Measurements from ENCODE around the gene TANC1.

Gene TANC1

DNA sequence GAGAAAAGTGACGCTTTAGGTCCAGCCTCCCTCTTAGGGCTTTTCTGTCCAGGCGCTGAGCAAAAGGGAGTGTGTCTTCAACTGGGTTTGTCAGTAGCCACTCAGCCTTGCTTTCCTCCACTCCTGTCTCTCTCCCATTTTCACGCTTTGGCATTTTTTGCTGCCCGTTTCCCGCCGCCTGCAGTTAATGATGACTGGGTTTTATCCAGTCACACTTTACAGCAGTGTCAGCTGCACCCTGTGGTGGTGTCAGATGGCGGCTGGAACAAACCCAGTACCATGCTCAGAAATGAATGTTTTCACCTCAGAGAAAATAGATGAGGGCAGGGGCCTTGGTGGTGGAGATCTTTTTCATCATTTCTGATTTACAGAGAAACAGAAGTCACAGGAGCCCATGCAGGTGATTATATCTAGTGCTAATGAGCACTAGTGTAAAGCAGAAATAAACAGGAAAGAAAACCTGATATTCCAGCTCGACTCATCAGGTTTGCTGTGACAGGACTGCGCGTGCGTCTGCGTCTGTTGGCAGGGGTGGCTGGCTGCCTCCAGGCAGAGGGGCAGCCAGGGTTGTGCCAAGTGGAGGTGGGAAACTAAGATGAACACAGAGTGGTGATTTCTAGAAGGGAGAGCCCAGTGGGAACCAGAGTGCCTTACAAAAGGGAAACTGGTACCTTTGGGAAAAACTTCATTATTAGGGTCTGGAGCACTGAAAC, 139.9 kb downstream of the TANC1 start:
- H3K36me3 ChIP-seq (ENCODE audit: control insufficient read depth, insufficient read depth, low read length), result no peaks in the 10 kb centered on the region
- H3K27me3 ChIP-seq (ENCODE audit: control insufficient read depth, insufficient read depth, low read length), result no peaks in the 10 kb centered on the region
- H3K9ac ChIP-seq (ENCODE audit: low read length), result no peak overlapping the region
- H3K9me3 ChIP-seq (ENCODE audit: control insufficient read depth, low read length), result no peaks in the 10 kb centered on the region
- no peak overlapping the region for H3K4me3 ChIP-seq (ENCODE audit: low read length)
- no peaks in the 10 kb centered on the region for H3K4me1 ChIP-seq (ENCODE audit: control insufficient read depth, insufficient read depth, low read length)

DNA sequence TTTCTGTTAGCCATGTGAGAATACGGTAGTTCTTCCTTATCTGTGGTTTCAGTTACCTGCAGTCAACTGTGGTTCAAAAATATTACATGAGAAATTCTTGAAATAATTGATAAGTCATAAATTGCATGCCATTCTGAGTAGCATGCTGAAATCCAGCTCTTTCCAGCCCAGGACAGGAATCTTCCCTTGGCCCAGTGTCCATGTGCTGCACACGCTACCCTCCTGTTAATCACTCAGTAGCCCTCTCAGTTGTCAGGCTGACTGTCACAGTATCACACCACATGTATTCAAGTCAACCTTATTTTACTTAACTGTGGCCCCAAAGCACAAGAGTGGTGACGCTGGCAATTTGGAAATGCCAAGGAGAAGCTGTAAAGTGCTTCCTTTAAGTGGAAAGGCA, 141.1 kb downstream of the TANC1 start:
- Histone ChIP-seq H3K36me3 (ENCODE audit: control insufficient read depth, insufficient read depth, low read length) (no peaks in the 10 kb centered on the region), H3K4me1 (ENCODE audit: control insufficient read depth, insufficient read depth, low read length) (no peaks in the 10 kb centered on the region)

DNA sequence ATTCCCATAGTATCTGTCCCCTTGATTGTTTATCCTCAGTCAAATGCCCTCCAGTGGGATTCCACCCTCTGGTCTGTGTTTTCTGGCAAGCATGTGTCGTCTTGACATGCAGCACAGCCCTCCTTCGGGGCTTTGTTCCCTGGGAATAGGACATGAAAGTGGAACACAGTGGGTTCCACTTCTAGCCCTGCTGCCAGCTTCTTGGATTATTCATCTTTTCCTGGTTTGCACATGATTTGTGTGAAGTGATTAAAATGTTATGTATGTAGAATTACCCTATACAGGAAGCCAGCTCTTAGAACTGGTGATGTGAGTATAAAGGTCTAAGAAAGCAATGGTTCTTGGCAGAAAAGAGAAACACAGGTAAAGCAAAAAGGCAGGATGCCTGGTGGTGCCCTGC, 142.3 kb downstream of the TANC1 start:
- Histone ChIP-seq H3K27me3 (ENCODE audit: control insufficient read depth, insufficient read depth, low read length) (no peaks in the 10 kb centered on the region), H3K9me3 (ENCODE audit: control insufficient read depth, low read length) (no peaks in the 10 kb centered on the region), H3K4me3 (ENCODE audit: low read length) (no peak overlapping the region), H3K36me3 (ENCODE audit: control insufficient read depth, insufficient read depth, low read length) (no peaks in the 10 kb centered on the region), H3K4me1 (ENCODE audit: control insufficient read depth, insufficient read depth, low read length) (no peaks in the 10 kb centered on the region), H3K9ac (ENCODE audit: low read length) (no peak overlapping the region)

More for the DNA sequence above, 141.1 kb downstream of the TANC1 start:
- Histone ChIP-seq H3K4me3 (ENCODE audit: low read length) (no peak overlapping the region), H3K9ac (ENCODE audit: low read length) (no peak overlapping the region), H3K27me3 (ENCODE audit: control insufficient read depth, insufficient read depth, low read length) (no peaks in the 10 kb centered on the region), H3K9me3 (ENCODE audit: control insufficient read depth, low read length) (no peaks in the 10 kb centered on the region)

DNA sequence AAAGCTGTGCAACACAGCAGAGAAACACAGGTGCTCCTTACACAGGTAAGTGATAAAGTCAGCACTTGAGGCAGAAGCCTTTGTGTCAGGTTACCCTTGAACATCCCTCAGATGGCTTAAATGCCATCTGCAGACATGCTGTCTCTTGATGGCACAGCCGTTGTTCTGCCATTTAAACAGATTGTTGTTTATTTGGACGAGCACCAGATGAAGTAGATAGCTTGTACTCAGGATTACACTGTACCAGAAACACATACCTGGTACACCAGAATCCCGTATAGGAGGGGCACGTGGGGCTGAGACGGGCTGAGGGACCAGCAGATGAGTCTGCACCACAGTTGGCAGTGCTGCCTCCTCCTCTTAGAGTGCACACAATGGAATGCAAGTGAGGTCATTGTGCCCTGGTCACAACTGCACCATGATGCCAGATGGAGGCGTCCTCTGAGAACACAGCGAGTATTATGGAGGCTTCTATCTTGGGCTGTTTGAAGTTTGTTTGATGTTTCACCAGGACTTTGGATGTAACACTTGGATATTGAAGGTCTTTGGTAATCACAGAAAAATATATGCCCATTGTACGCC, 143.0 kb downstream of the TANC1 start:
- Histone ChIP-seq H3K9me3 (ENCODE audit: control insufficient read depth, low read length) (no peaks in the 10 kb centered on the region), H3K27me3 (ENCODE audit: control insufficient read depth, insufficient read depth, low read length) (no peaks in the 10 kb centered on the region), H3K4me1 (ENCODE audit: control insufficient read depth, insufficient read depth, low read length) (no peaks in the 10 kb centered on the region), H3K9ac (ENCODE audit: low read length) (no peak overlapping the region), H3K4me3 (ENCODE audit: low read length) (no peak overlapping the region), H3K36me3 (ENCODE audit: control insufficient read depth, insufficient read depth, low read length) (no peaks in the 10 kb centered on the region)

DNA sequence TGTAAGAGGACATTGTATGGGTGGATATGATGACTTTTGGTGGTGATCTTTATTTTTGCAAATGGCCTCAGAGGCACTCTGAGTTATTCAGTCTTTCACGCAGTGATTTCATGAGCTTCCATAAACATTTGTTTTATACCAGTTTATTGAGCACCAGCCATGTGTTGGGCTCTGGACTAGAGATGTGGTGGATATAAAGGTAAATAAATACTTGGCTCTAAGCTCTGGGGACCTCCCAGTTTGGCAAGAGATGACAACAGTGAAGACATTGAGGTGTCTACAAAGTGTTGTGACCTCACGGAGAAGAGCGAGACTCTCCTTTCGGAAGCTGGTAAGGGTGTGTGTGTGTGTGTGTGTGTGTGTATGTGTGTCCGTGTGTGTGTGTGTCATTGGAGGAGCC, 146.4 kb downstream of the TANC1 start:
- no peak overlapping the region for H3K9ac ChIP-seq (ENCODE audit: low read length)
- H3K9me3 ChIP-seq (ENCODE audit: control insufficient read depth, low read length), result no peaks in the 10 kb centered on the region
- H3K36me3 ChIP-seq (ENCODE audit: control insufficient read depth, insufficient read depth, low read length), result no peaks in the 10 kb centered on the region
- no peak overlapping the region for H3K4me3 ChIP-seq (ENCODE audit: low read length)
- no peaks in the 10 kb centered on the region for H3K4me1 ChIP-seq (ENCODE audit: control insufficient read depth, insufficient read depth, low read length)
- H3K27me3 ChIP-seq (ENCODE audit: control insufficient read depth, insufficient read depth, low read length), result no peaks in the 10 kb centered on the region

DNA sequence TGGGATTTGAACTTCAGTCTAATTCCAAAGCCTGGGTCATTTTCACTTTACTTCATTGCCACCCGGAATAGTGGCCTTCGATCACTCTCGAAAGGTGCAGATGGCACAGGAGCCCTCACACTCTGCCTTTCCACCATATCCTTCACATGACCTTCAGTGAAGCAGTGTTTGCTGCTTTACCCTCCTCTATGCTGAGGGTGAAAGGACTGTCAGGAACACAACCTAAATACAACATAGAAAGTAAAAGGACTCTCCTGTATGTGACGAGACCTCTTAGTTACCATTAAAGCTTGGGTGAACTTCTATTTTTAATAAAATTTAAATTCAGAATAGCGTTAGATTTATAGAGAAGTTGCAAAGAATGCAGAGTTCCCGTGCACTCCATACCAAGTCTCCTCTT, 148.5 kb downstream of the TANC1 start:
- no peaks in the 10 kb centered on the region for H3K36me3 ChIP-seq (ENCODE audit: control insufficient read depth, insufficient read depth, low read length)
- no peaks in the 10 kb centered on the region for H3K4me1 ChIP-seq (ENCODE audit: control insufficient read depth, insufficient read depth, low read length)
- no peaks in the 10 kb centered on the region for H3K9me3 ChIP-seq (ENCODE audit: control insufficient read depth, low read length)
- no peak overlapping the region for H3K9ac ChIP-seq (ENCODE audit: low read length)
- H3K4me3 ChIP-seq (ENCODE audit: low read length), result no peak overlapping the region
- no peaks in the 10 kb centered on the region for H3K27me3 ChIP-seq (ENCODE audit: control insufficient read depth, insufficient read depth, low read length)

DNA sequence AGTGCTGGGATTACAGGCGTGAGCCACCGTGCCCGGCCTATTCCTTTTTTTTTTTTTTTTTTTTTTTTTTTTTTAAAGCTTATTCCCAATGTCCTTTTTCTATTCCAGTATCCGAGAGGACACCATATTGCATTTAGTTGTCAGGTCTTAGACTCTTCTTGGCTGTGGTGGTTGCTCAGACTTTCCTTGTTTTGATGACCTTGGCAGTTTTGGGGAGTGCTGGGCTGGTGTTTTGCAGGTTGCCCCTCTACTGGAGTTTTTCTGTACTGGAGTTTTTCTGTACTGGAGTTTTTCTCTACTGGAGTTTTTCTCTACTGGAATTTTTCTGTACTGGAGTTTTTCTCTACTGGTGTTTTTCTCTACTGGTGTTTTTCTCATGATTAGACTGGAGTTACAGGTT, 149.2 kb downstream of the TANC1 start:
- Histone ChIP-seq H3K9ac (ENCODE audit: low read length) (no peak overlapping the region), H3K4me3 (ENCODE audit: low read length) (no peak overlapping the region), H3K9me3 (ENCODE audit: control insufficient read depth, low read length) (no peaks in the 10 kb centered on the region), H3K27me3 (ENCODE audit: control insufficient read depth, insufficient read depth, low read length) (no peaks in the 10 kb centered on the region), H3K36me3 (ENCODE audit: control insufficient read depth, insufficient read depth, low read length) (no peaks in the 10 kb centered on the region), H3K4me1 (ENCODE audit: control insufficient read depth, insufficient read depth, low read length) (no peaks in the 10 kb centered on the region)

DNA sequence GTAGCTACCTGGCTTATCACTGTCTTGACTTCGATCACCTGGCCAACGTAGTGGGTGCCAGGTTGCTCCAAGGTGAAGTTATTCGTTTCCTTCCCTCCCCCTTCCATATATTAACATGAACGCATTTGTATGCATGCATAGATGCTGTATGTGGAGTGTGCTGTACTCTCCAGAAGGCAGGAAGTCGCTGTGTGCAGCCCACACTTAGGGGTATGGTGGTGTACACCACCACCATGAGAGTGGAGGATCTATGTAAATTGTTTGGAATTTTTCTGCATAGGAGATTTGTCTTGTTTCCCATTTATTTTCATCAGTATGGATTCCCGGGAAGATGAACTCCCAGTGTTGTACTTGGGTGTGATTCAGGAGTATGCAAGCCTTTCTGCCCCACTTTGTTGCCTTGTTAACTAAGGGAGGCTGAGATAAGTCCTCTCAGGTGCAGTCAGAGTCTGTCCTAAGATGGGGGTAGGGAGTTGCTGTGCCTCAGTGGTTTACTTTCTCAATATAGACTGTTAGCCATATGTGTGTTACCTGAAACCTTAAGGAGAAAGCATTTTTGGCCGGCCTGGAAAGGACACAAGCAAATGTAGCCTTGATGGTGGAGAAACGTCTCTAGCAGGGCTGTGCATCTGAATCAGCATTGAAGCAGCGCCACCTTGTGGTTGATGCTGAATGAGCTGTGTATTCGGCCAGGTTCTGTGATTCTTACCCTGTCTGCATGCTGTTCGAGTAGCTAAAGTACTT, 149.8 kb downstream of the TANC1 start:
- Histone ChIP-seq H3K9ac (ENCODE audit: low read length) (no peak overlapping the region), H3K4me3 (ENCODE audit: low read length) (no peak overlapping the region), H3K36me3 (ENCODE audit: control insufficient read depth, insufficient read depth, low read length) (no peaks in the 10 kb centered on the region), H3K4me1 (ENCODE audit: control insufficient read depth, insufficient read depth, low read length) (no peaks in the 10 kb centered on the region), H3K27me3 (ENCODE audit: control insufficient read depth, insufficient read depth, low read length) (no peaks in the 10 kb centered on the region), H3K9me3 (ENCODE audit: control insufficient read depth, low read length) (no peaks in the 10 kb centered on the region)

DNA sequence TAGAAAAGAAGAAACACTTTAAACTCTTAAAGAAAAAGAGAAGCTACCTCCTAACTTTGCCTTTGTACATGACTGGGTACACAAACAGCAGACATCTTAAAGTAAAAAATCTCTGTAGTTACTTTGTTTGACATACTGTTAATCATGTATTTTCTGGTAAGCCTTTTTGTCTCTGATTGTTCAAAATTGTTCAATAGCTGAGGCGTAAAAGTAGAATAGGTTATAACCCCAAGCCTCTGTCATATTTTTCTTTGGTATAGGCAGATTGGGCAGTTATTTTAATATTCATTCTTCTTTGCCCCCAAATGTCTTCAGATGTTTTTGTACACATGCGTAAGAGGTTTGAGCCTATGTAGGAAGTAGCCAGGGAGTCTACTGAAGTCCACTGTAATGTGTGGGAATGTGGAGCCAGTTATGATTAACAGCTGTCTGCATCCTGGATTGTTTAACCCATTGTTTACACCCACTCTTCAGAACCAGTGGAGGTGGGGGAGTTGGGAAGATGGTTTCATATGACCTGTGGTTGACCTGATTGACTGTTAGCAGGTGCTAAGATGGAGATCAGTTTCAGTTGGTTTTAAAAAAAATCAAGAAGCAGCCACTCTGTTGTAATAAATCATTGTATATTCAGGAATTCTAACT, 150.5 kb downstream of the TANC1 start:
- no peaks in the 10 kb centered on the region for H3K9me3 ChIP-seq (ENCODE audit: control insufficient read depth, low read length)
- H3K4me1 ChIP-seq (ENCODE audit: control insufficient read depth, insufficient read depth, low read length), result peaks cover 4% of the 10 kb centered on the region
- H3K4me3 ChIP-seq (ENCODE audit: low read length), result no peak overlapping the region
- no peak overlapping the region for H3K9ac ChIP-seq (ENCODE audit: low read length)
- H3K27me3 ChIP-seq (ENCODE audit: control insufficient read depth, insufficient read depth, low read length), result no peaks in the 10 kb centered on the region
- H3K36me3 ChIP-seq (ENCODE audit: control insufficient read depth, insufficient read depth, low read length), result no peaks in the 10 kb centered on the region

DNA sequence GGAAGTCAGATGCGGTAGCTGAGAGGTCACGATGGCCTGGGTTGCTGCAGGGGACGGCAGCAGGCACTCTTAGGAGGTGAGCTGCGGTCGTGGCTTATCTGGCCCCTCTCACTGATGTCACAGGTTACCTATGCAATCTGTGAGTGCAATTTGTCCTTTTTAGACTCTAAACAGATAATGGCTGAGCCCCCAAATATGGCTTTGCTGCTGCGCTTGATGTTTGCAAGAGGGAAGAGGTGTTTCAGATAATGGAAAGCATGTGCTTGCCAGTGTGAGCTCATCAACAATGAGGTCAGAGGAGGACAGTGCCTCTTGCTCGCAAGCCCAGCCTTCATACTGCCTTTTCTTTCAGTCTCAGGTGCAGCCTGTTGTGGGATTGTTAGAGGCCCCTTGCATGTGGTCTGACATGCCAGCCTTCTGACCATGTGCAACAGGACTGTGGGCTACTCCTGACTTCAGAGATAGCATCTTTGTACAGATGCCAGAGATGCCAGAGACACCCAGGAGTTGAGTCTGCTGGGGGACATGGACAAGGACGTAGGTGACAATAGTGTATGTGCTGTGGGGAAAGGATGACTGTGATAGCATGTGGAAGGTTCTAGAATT, 151.3 kb downstream of the TANC1 start:
- no peaks in the 10 kb centered on the region for H3K9me3 ChIP-seq (ENCODE audit: control insufficient read depth, low read length)
- H3K27me3 ChIP-seq (ENCODE audit: control insufficient read depth, insufficient read depth, low read length), result no peaks in the 10 kb centered on the region
- H3K9ac ChIP-seq (ENCODE audit: low read length), result no peak overlapping the region
- no peaks in the 10 kb centered on the region for H3K36me3 ChIP-seq (ENCODE audit: control insufficient read depth, insufficient read depth, low read length)
- peaks cover 12% of the 10 kb centered on the region for H3K4me1 ChIP-seq (ENCODE audit: control insufficient read depth, insufficient read depth, low read length)
- no peak overlapping the region for H3K4me3 ChIP-seq (ENCODE audit: low read length)

DNA sequence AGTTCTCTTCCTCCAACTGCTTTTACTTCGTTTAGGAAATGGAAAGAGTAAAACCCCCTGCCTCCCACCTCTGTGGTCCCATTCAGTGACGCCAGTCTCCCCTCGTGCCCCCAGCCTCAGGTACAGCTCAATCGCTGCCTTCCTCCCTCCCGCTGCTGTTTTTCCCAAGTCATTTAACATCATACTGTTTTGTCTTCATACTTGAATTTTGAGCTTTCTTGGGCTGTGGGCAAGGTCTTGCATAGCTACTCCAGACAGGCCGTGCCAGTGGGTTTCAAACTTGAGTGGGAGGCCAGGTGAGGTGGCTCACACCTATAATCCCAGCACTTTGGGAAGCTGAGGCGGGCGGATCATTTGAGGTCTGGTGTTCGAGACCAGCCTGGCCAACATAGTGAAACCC, 155.3 kb downstream of the TANC1 start:
- H3K4me1 ChIP-seq (ENCODE audit: control insufficient read depth, insufficient read depth, low read length), result peaks cover 18% of the 10 kb centered on the region
- H3K36me3 ChIP-seq (ENCODE audit: control insufficient read depth, insufficient read depth, low read length), result no peaks in the 10 kb centered on the region
- no peak overlapping the region for H3K4me3 ChIP-seq (ENCODE audit: low read length)
- no peaks in the 10 kb centered on the region for H3K27me3 ChIP-seq (ENCODE audit: control insufficient read depth, insufficient read depth, low read length)
- H3K9ac ChIP-seq (ENCODE audit: low read length), result no peak overlapping the region
- H3K9me3 ChIP-seq (ENCODE audit: control insufficient read depth, low read length), result no peaks in the 10 kb centered on the region

Data from mucosa of stomach (tissue), 1 donor.